Measurements from ENCODE around the gene TMEM131. TPM values are rescaled to one million over a fixed set of nuclear protein-coding genes. Genes with fewer than 3 reads are reported as not detected.
A peak's percentile ranks its signal among the peaks of the same experiment; 100 is the strongest.

Gene TMEM131
- polyA plus RNA-seq, 3 donors, result 7.0 to 23.6 (median 8.2) TPM

DNA sequence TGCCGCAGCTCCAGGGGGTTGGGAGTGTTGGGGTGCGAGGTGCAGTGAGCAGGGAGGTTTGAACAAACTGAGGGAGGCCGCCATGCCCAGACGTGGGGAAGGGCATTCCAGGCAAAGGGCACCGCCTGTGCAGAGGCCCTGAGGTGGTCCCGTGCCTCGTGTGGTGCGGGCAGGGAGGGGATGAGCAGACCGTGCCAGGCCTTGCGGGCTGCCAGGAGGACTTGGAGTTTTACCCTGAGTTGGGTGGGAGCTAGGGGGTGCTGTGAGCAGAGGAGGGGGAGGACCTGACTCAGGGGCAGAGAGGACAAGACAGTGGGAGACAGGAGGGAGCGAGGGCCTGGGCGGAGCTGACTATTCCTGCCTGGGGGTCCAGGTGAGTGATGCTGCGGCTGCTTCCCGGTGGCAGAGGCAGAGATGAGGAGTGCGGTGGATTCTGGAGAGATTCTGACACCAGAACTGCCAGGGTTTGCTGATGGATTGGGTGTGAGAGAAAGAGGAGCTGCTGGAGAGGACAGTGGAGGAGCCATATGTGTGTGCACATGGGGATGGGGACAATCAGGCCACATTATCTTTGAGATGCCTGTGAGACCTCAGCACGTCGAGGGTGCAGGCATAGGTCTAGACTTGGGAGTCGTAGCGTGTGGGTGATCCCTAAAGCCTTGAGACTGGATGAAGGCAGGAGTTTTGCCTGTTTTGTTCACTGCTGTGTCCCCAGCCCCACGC lies 259.0 kb downstream of the TMEM131 start:
- Mint-ChIP-seq H3K4me1 (peaks cover 7% of the 10 kb centered on the region), H3K9me3 (peaks cover 0 to 2% (median 0%) of the 10 kb centered on the region in 7 donors), H3K4me3 (no peak overlapping the region), H3K36me3 (no peaks in the 10 kb centered on the region), H3K27ac (peak overlapping the region in 1 of 7 donors; percentile 11), H3K27me3 (ENCODE audit: low read depth in 3 of 3) (peaks cover 1 to 6% (median 6%) of the 10 kb centered on the region in 3 donors)
- Histone ChIP-seq H3K79me2 (ENCODE audit: insufficient read depth, low read length) (no peaks in the 10 kb centered on the region), H2AFZ (ENCODE audit: insufficient read depth, low read depth, low read length, poor library complexity, severe bottlenecking) (no peak overlapping the region), H3K27ac (ENCODE audit: low read depth in 1 of 2, low read length in 2 of 2) (no peak overlapping the region), H3K9me3 (replicated peaks in 1 of 2; ENCODE audit: control insufficient read depth in 1 of 2, insufficient read depth in 1 of 2, low read length in 2 of 2) (no peaks in the 10 kb centered on the region), H3K4me2 (replicated peaks; ENCODE audit: extremely low read depth, low read length, poor library complexity, severe bottlenecking) (no peak overlapping the region), H3K4me1 (ENCODE audit: control insufficient read depth in 1 of 2, insufficient read depth in 2 of 2, low read length in 2 of 2) (no peaks in the 10 kb centered on the region), H3K36me3 (replicated peaks in 1 of 2; ENCODE audit: control insufficient read depth in 1 of 2, insufficient read depth in 2 of 2, low read length in 2 of 2) (no peaks in the 10 kb centered on the region), H4K20me1 (ENCODE audit: insufficient read depth, low read length) (no peaks in the 10 kb centered on the region), H3K9ac (ENCODE audit: insufficient read depth, low read length, poor library complexity, severe bottlenecking) (no peak overlapping the region), H3K27me3 (ENCODE audit: control insufficient read depth in 2 of 2, insufficient read depth in 2 of 2, low read length in 2 of 2) (no peaks in the 10 kb centered on the region), H3K4me3 (replicated peaks in 1 of 3; ENCODE audit: low read depth in 2 of 3, low read length in 3 of 3) (no peak overlapping the region)
- DNase-seq, result no peak
- 94% methylated on average over 19 of the region's 20 CpGs for WGBS (ENCODE audit: insufficient coverage)
- TF ChIP-seq, protein P1, sequence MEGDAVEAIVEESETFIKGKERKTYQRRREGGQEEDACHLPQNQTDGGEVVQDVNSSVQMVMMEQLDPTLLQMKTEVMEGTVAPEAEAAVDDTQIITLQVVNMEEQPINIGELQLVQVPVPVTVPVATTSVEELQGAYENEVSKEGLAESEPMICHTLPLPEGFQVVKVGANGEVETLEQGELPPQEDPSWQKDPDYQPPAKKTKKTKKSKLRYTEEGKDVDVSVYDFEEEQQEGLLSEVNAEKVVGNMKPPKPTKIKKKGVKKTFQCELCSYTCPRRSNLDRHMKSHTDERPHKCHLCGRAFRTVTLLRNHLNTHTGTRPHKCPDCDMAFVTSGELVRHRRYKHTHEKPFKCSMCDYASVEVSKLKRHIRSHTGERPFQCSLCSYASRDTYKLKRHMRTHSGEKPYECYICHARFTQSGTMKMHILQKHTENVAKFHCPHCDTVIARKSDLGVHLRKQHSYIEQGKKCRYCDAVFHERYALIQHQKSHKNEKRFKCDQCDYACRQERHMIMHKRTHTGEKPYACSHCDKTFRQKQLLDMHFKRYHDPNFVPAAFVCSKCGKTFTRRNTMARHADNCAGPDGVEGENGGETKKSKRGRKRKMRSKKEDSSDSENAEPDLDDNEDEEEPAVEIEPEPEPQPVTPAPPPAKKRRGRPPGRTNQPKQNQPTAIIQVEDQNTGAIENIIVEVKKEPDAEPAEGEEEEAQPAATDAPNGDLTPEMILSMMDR (IDR thresholded peaks at IDR 0.05), result no peak
- intact Hi-C loops (cut with micrococcal nuclease), result no loop called here

DNA sequence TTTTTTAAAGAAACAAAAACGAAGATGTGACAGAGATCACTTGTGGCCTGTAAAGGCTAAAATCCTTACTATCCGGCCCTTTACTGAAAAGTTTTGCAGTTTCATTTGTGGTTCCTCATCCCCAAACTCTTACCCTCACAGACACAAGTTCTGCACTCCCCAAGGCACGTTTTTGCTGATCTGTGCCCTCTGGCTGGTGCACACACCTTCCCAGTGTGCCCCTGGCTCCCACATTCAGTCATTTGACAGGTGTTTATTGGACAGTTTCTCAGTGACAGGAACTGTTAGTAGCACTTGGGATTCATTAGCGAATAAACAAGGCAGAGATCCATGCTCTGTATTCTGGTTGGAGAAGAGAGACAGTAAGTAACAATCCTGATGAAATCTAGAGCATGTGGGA lies 259.6 kb downstream of the TMEM131 start:
- DNase-seq, result no peak
- 58% methylated on average over 3 of the region's 4 CpGs for WGBS (ENCODE audit: insufficient coverage)
- Histone ChIP-seq H3K4me1 (ENCODE audit: control insufficient read depth in 1 of 2, insufficient read depth in 2 of 2, low read length in 2 of 2) (no peaks in the 10 kb centered on the region), H3K4me2 (replicated peaks; ENCODE audit: extremely low read depth, low read length, poor library complexity, severe bottlenecking) (no peak overlapping the region), H3K79me2 (ENCODE audit: insufficient read depth, low read length) (no peaks in the 10 kb centered on the region), H3K9ac (ENCODE audit: insufficient read depth, low read length, poor library complexity, severe bottlenecking) (no peak overlapping the region), H3K36me3 (replicated peaks in 1 of 2; ENCODE audit: control insufficient read depth in 1 of 2, insufficient read depth in 2 of 2, low read length in 2 of 2) (no peaks in the 10 kb centered on the region), H4K20me1 (ENCODE audit: insufficient read depth, low read length) (no peaks in the 10 kb centered on the region), H3K9me3 (replicated peaks in 1 of 2; ENCODE audit: control insufficient read depth in 1 of 2, insufficient read depth in 1 of 2, low read length in 2 of 2) (no peaks in the 10 kb centered on the region), H3K27me3 (ENCODE audit: control insufficient read depth in 2 of 2, insufficient read depth in 2 of 2, low read length in 2 of 2) (no peaks in the 10 kb centered on the region), H3K27ac (ENCODE audit: low read depth in 1 of 2, low read length in 2 of 2) (no peak overlapping the region), H2AFZ (ENCODE audit: insufficient read depth, low read depth, low read length, poor library complexity, severe bottlenecking) (no peak overlapping the region), H3K4me3 (replicated peaks in 1 of 3; ENCODE audit: low read depth in 2 of 3, low read length in 3 of 3) (no peak overlapping the region)
- H3K27ac Mint-ChIP-seq, result no peak overlapping the region
- peaks cover 1 to 6% (median 6%) of the 10 kb centered on the region in 3 donors for H3K27me3 Mint-ChIP-seq (ENCODE audit: low read depth in 3 of 3)
- H3K36me3 Mint-ChIP-seq, result no peaks in the 10 kb centered on the region
- intact Hi-C loops (cut with micrococcal nuclease), result no loop called here
- peaks cover 4% of the 10 kb centered on the region for H3K4me1 Mint-ChIP-seq
- TF ChIP-seq, protein P1 (IDR thresholded peaks at IDR 0.05), result no peak
- no peak overlapping the region for H3K4me3 Mint-ChIP-seq
- peaks cover 0 to 5% (median 0%) of the 10 kb centered on the region in 7 donors for H3K9me3 Mint-ChIP-seq
